ENCODE data around the gene LRP8. TPM values are rescaled to one million over a fixed set of nuclear protein-coding genes. Genes with fewer than 3 reads are reported as not detected.

LRP8 gene
- total and polyA plus RNA-seq, 2 of the 13 experiments (the other 11 are each of a cell fraction or from before 2014, with no cell fraction given), result 17.3 to 17.4 TPM

- ATAC-seq, result no peak
- 7% methylated on average over 2 of the region's 2 CpGs for WGBS (ENCODE audit: low lambda C conversion rate)
- TF ChIP-seq, protein P1, sequence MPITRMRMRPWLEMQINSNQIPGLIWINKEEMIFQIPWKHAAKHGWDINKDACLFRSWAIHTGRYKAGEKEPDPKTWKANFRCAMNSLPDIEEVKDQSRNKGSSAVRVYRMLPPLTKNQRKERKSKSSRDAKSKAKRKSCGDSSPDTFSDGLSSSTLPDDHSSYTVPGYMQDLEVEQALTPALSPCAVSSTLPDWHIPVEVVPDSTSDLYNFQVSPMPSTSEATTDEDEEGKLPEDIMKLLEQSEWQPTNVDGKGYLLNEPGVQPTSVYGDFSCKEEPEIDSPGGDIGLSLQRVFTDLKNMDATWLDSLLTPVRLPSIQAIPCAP (CRISPR knock-in tag; IDR thresholded peaks at IDR 0.05; ENCODE audit: low read depth), result no peak
- TF ChIP-seq, protein P2, sequence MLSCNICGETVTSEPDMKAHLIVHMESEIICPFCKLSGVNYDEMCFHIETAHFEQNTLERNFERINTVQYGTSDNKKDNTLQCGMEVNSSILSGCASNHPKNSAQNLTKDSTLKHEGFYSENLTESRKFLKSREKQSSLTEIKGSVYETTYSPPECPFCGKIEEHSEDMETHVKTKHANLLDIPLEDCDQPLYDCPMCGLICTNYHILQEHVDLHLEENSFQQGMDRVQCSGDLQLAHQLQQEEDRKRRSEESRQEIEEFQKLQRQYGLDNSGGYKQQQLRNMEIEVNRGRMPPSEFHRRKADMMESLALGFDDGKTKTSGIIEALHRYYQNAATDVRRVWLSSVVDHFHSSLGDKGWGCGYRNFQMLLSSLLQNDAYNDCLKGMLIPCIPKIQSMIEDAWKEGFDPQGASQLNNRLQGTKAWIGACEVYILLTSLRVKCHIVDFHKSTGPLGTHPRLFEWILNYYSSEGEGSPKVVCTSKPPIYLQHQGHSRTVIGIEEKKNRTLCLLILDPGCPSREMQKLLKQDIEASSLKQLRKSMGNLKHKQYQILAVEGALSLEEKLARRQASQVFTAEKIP (CRISPR knock-in tag; IDR thresholded peaks at IDR 0.05; ENCODE audit: borderline replicate concordance), result no peak
- TF ChIP-seq KLF16 (CRISPR knock-in tag; IDR thresholded peaks at IDR 0.05) (no peak), SOX6 (IDR thresholded peaks at IDR 0.05) (no peak), SOX6 (CRISPR knock-in tag; IDR thresholded peaks at IDR 0.05) (no peak), ATF1 (CRISPR knock-in tag; IDR thresholded peaks at IDR 0.05) (no peak), DZIP1 (CRISPR knock-in tag; IDR thresholded peaks at IDR 0.05) (no peak), REPIN1 (CRISPR knock-in tag; IDR thresholded peaks at IDR 0.05; ENCODE audit: borderline replicate concordance, low read depth) (no peak), ATF2 (CRISPR knock-in tag; IDR thresholded peaks at IDR 0.05) (no peak), ETV5 (CRISPR knock-in tag; IDR thresholded peaks at IDR 0.05; ENCODE audit: borderline replicate concordance) (no peak)
- Histone ChIP-seq H3K9ac (ENCODE audit: insufficient read depth, low read depth, low read length) (no peak overlapping the region), H3K4me3 (replicated peaks in 1 of 3; ENCODE audit: insufficient read depth in 1 of 3, low read depth in 2 of 3, low read length in 3 of 3) (no peak overlapping the region), H3K36me3 (replicated peaks in 1 of 2; ENCODE audit: control insufficient read depth in 1 of 2, insufficient read depth in 2 of 2, low read length in 2 of 2) (no peaks in the 10 kb centered on the region), H3K27ac (ENCODE audit: extremely low read length, insufficient read depth, low read length) (no peak overlapping the region), H4K20me1 (ENCODE audit: insufficient read depth, low read length) (no peaks in the 10 kb centered on the region), H3K27me3 (ENCODE audit: control insufficient read depth in 1 of 2, insufficient read depth in 2 of 2, low read length in 2 of 2) (peaks cover 3 to 30% of the 10 kb centered on the region in 2 experiments; a peak in 3 of 5 replicates), H3K4me1 (ENCODE audit: insufficient read depth, low read length) (no peaks in the 10 kb centered on the region), H3K4me2 (ENCODE audit: low read depth, low read length) (no peak overlapping the region), H2AFZ (ENCODE audit: low read length) (no peak overlapping the region), H3K79me2 (ENCODE audit: insufficient read depth, low read length) (no peaks in the 10 kb centered on the region), H3K9me3 (ENCODE audit: low read length) (no peaks in the 10 kb centered on the region)
- BruUV-seq (replicated peaks), result no TSS peak
- in situ Hi-C loops (cut with HindIII; ENCODE audit: extremely low pct_ligation_motif_present, low pct_unique_long_range_greater_than_20kb) (no loop called here), intact Hi-C loops (cut with micrococcal nuclease; ENCODE audit: unreplicated experiment) (no loop called here)
- FAIRE-seq, result no peak
- ChIA-PET POLR2A (no interaction called here), CTCF (ENCODE audit: low intra/inter-chr PET ratio, low total read pairs) (interaction anchor here (1.1 kb wide), 1 partner anchor 84 kb away, joined by 3 read pairs; no protein-coding TSS in a partner anchor)
- no peak for DNase-seq (ENCODE audit: low spot score)
Measured at GRCh38 chr1:53362270-53362669, 34.4 kb upstream of the LRP8 start.
